ENCODE data around the gene FRAS1.
"Not testable (repeated sequence)": the region's sequence is repeated elsewhere in the genome, so short reads cannot be mapped to it uniquely, and the experiment has no call there.

FRAS1 gene

GRCh38 chr4:78197947-78198346 lies 140.8 kb downstream of the FRAS1 start:
- no peak for DNase-seq (ENCODE audit: low spot score)
- TF ChIP-seq CTCF (IDR thresholded peaks at IDR 0.05; ENCODE audit: borderline replicate concordance, control extremely low read depth, extremely low read depth, insufficient read depth, missing control alignments) = no peak
- in situ Hi-C loops (cut with MboI; ENCODE audit: low sequenced_read_pairs, unreplicated experiment) = no loop called here

- in situ Hi-C loops (cut with MboI; ENCODE audit: low sequenced_read_pairs, unreplicated experiment) = no loop called here
- TF ChIP-seq CTCF (IDR thresholded peaks at IDR 0.05; ENCODE audit: borderline replicate concordance, control extremely low read depth, extremely low read depth, insufficient read depth, missing control alignments) = no peak
- DNase-seq (ENCODE audit: low spot score) = no peak
These were observed 142.9 kb downstream of the FRAS1 start for GRCh38 chr4:78199984-78200383.

- no peak for DNase-seq (ENCODE audit: low spot score)
- in situ Hi-C loops (cut with MboI; ENCODE audit: low sequenced_read_pairs, unreplicated experiment) = no loop called here
- no peak for TF ChIP-seq CTCF (IDR thresholded peaks at IDR 0.05; ENCODE audit: borderline replicate concordance, control extremely low read depth, extremely low read depth, insufficient read depth, missing control alignments)
These were observed 143.8 kb downstream of the FRAS1 start for GRCh38 chr4:78200949-78201348.

GRCh38 chr4:78204176-78204575 lies 147.1 kb downstream of the FRAS1 start:
- no peak for DNase-seq (ENCODE audit: low spot score)
- TF ChIP-seq CTCF (IDR thresholded peaks at IDR 0.05; ENCODE audit: borderline replicate concordance, control extremely low read depth, extremely low read depth, insufficient read depth, missing control alignments) = no peak
- in situ Hi-C loops (cut with MboI; ENCODE audit: low sequenced_read_pairs, unreplicated experiment) = no loop called here

- TF ChIP-seq CTCF (IDR thresholded peaks at IDR 0.05; ENCODE audit: borderline replicate concordance, control extremely low read depth, extremely low read depth, insufficient read depth, missing control alignments) = no peak
- in situ Hi-C loops (cut with MboI; ENCODE audit: low sequenced_read_pairs, unreplicated experiment) = no loop called here
- no peak for DNase-seq (ENCODE audit: low spot score)
These were observed 148.5 kb downstream of the FRAS1 start for GRCh38 chr4:78205591-78205990.

GRCh38 chr4:78207541-78207940 lies 150.4 kb downstream of the FRAS1 start:
- TF ChIP-seq CTCF (IDR thresholded peaks at IDR 0.05; ENCODE audit: borderline replicate concordance, control extremely low read depth, extremely low read depth, insufficient read depth, missing control alignments) = no peak
- DNase-seq (ENCODE audit: low spot score) = no peak
- in situ Hi-C loops (cut with MboI; ENCODE audit: low sequenced_read_pairs, unreplicated experiment) = no loop called here

GRCh38 chr4:78207951-78208350 lies 150.8 kb downstream of the FRAS1 start:
- in situ Hi-C loops (cut with MboI; ENCODE audit: low sequenced_read_pairs, unreplicated experiment) = no loop called here
- no peak for DNase-seq (ENCODE audit: low spot score)
- TF ChIP-seq CTCF (IDR thresholded peaks at IDR 0.05; ENCODE audit: borderline replicate concordance, control extremely low read depth, extremely low read depth, insufficient read depth, missing control alignments) = no peak

GRCh38 chr4:78208896-78209295 lies 151.8 kb downstream of the FRAS1 start:
- DNase-seq (ENCODE audit: low spot score); in situ Hi-C loops (cut with MboI; ENCODE audit: low sequenced_read_pairs, unreplicated experiment): not testable (repeated sequence)

All from GM13976 (cell line).